HG03060 (cell line): ENCODE data around the gene CCDC13.

Experiments
- ATAC-seq: cut with Tn5 transposase; IDR thresholded peaks from one replicate; pipeline ENCODE4 v1.9.1; 2021; ENCODE audit warnings: low read depth, moderate number of reproducible peaks; ENCODE audit not compliant: unreplicated experiment

The CCDC13 gene

GRCh38 chr3:42753757-42754156, 19.3 kb downstream of the CCDC13 start:
- no peak for ATAC-seq

- ATAC-seq = no peak
Observed at GRCh38 chr3:42752961-42753360, 20.1 kb downstream of the CCDC13 start.

GRCh38 chr3:42752441-42752840, 20.6 kb downstream of the CCDC13 start:
- ATAC-seq = no peak

- no peak for ATAC-seq
Observed at GRCh38 chr3:42751609-42752008, 21.4 kb downstream of the CCDC13 start.

GRCh38 chr3:42750834-42751233, 22.2 kb downstream of the CCDC13 start:
- no peak for ATAC-seq

- ATAC-seq = no peak
Observed at GRCh38 chr3:42749753-42750231, 23.3 kb downstream of the CCDC13 start.

GRCh38 chr3:42749025-42749752, 23.9 kb downstream of the CCDC13 start:
- ATAC-seq = no peak

GRCh38 chr3:42747581-42747980, 25.5 kb downstream of the CCDC13 start:
- no peak for ATAC-seq

- ATAC-seq = no peak
Observed at GRCh38 chr3:42746455-42747450, 26.3 kb downstream of the CCDC13 start.

GRCh38 chr3:42745776-42746454, 27.1 kb downstream of the CCDC13 start:
- no peak for ATAC-seq

- no peak for ATAC-seq
Observed at GRCh38 chr3:42745291-42745745, 27.7 kb downstream of the CCDC13 start.

GRCh38 chr3:42743204-42743995, 29.7 kb downstream of the CCDC13 start:
- ATAC-seq = no peak

- ATAC-seq = no peak
Observed at GRCh38 chr3:42742688-42743087, 30.4 kb downstream of the CCDC13 start.

GRCh38 chr3:42742259-42742658, 30.8 kb downstream of the CCDC13 start:
- no peak for ATAC-seq

GRCh38 chr3:42741796-42742195, 31.3 kb downstream of the CCDC13 start:
- no peak for ATAC-seq

GRCh38 chr3:42739401-42740158, 33.5 kb downstream of the CCDC13 start:
- no peak for ATAC-seq

GRCh38 chr3:42736531-42736930, 36.5 kb downstream of the CCDC13 start:
- no peak for ATAC-seq

- ATAC-seq = no peak
Observed at GRCh38 chr3:42736081-42736480, 37.0 kb downstream of the CCDC13 start.

GRCh38 chr3:42735615-42736014, 37.4 kb downstream of the CCDC13 start:
- ATAC-seq = no peak
